ACHN (cell line): Measurements from ENCODE around the gene NFE2L3.

Experiments
- DNase-seq: peaks from one replicate; pipeline ENCODE4 v3.0.0-alpha.2; 2015
- in situ Hi-C: cut with HindIII; loops from 2 replicates; pipeline ENCODE4 v1.10.0; 2017; ENCODE audit warnings: low sequenced_read_pairs, low pct_ligation_motif_present, low pct_unique_long_range_greater_than_20kb

Gene NFE2L3

DNA sequence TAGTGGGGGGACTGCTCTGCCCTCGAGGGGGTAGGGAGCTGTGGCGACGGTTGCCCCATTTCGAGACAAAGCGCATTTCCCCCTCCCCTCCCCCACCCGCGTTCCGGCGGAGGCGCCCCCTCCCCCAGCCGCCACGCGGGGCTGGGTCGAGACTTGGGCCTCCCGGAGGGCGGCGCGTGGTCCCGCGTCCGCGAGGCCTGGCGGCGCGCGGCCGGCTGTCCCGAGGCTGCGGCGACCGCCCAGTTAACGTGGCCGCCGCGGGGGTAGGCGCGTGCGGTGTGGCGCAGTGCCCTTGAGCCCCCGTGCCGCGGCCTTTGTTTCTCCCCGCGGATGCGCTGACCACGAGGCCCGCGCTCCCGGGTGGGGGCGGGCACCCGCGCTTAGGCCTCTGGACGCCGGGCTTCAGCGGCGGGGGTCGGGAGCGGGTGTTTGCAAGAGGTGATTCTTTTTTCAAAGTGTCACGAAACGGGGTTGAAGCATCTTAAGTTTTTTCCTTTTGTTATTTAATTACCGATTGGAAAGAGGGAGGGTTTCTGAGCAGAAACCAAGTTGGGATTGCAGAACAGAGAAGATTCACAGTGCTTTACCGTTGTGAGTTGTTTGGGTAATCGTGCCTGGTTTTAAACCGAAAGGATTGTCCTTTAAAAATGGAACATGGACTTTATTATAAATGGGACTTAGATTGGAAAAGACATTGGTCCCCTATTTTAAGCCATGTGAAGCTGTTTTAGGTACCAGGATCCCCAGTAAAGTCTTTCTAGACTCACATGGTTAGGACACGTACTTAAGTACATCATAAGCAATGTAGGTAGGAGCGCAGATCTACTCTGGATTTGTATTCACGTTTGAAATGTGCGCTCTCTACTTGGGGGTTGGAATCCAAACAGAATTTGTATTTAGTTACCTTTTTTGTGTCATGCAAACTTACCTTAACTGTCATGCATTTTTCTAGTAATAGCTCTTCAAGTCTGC is 50.3 kb downstream of the NFE2L3 start:
- peak; percentile 60 for DNase-seq
- in situ Hi-C loops = no loop called here

DNA sequence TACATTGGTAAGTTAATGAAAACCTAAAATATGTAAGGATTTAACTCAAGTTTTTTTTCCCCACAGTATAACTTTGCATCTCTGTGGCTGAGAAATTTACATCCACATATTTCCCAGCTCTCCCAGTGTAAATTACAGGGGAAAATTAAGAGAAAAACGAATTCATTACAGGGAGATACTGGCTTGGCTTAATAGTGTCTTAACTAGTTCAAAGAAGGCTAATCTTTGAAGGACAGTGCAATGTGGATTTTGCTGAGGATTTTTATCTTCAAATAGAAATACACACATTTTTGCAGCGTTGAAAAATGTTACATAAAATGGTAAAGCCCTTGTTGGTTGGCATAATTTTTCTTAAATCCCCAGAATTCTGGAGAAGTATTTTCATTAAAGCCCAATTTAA is 51.0 kb downstream of the NFE2L3 start:
- no peak for DNase-seq
- in situ Hi-C loops = no loop called here

DNA sequence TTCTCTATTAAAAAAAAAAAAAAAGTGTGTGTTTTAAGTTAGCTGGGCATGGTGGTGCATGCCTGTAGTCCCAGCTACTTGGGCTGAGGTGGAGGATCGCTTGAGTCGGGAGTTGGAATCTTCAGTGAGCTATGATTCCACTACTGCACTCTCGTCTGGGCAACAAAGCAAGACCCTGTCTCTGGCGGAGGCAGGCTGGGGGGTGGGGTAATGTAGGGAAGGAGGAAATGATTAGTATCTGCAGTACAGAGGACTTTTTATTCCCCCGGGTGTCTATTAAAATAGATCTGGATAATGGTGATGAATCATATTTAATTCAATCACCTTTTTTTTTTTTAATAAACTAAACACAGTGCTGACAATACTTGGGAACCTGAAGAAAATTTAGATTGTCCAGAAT is 56.0 kb downstream of the NFE2L3 start:
- in situ Hi-C loops = no loop called here
- no peak for DNase-seq

DNA sequence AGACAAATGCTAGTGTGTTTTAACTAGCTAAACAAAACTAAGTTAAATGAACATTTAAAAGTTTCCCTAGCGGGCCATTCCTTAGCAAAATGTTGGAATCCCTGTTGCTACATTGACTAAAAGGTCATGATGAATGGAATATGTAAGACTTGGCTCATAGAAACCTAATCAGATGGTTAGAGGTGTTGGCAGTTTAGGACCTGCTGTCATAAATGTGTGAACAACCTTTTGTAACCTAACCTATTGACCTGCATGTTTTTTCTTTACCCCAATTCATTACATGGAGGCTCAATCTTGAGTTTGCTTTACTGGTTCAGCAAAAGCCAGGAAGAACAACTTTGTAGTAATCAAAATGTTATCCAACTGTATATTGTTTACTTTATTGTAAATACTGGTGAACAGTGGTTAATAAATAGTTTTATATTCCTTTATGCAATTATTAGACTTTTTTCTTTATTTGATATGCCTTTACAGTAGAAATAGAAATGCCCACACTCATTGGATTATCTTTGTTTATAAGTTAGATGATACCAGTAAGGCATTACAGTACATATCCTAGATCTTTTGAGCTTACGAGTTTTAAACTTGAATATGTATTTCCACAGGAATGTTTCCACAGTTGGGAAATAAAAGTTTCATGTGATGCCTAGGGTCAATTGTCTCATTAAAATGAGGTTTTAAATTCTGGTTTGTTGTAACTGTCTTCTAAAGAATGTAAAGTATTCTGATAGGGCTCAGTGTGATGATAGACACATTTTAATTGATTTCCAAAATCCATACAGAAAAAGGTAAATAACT is 61.1 kb downstream of the NFE2L3 start:
- in situ Hi-C loops = no loop called here
- no peak for DNase-seq

DNA sequence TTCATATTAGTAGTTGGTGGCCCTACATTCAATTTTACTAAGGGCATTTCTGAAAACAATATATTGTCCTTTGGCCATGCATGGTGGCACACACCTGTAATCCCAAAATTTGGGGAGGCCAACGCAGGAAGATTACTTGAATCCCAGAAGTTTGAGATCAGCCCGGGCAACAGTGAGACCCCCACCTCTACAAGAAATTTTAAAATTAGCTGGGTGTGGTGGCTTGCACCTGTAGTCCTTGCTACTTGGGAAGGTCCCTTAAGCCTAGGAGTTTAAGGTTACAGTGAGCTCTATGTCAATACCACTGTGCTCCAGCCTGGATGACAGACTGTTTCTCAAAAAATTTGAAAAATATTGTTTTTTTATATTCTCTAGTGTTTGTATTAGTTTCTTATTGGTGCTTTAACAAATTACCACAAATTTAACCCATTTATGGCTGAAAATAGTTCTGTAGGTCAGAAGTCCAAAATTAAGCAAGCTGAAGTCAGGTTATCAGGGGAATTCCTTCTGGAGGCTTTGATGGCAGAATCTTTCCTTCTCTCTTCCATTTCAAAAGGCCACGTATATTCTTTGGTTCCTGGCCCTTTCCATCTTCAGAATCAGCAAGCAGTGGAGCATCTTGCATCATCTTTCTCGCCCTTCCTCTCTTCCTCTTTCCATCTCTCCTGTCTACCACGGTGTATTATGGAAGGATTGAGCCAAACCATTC is 62.0 kb downstream of the NFE2L3 start:
- no peak for DNase-seq
- in situ Hi-C loops = no loop called here

DNA sequence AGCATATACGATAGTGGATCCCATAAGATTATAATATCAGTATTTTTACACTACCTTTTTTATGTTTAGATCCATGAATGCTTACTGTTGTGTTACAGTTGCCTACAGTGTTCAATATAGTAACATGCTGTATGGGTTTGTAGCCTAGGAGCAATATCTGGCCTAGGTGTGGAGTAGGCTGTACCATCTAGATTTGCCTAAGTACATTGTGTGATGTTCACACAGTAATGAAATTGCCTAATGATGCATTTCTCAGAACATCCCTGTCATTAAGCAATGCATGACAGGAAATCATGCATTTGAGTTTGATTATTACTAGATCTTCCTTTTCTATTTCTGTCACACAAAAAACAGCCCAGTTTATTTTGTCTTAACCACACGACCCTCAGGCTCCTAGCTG is 64.1 kb downstream of the NFE2L3 start:
- no peak for DNase-seq
- in situ Hi-C loops = no loop called here

DNA sequence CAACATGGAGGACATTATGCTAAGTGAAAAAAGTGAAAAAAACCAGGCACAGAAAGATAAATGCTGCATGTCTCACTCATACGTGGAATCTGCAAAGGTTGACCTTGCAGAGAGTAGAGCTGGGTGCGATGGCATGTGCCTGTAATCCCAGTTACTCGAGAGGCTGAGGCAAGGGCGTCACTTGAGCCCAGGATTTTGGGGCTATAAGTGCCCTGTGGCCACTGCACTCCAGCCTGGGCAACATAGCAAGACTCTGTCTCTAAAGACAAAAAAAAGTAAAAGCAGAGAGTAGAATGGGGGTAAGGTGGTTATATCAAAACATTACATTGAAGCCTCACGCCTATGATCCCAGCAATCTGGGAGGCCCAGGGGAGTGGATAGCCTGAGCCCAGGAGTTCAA is 72.4 kb downstream of the NFE2L3 start:
- in situ Hi-C loops = no loop called here
- DNase-seq = no peak

DNA sequence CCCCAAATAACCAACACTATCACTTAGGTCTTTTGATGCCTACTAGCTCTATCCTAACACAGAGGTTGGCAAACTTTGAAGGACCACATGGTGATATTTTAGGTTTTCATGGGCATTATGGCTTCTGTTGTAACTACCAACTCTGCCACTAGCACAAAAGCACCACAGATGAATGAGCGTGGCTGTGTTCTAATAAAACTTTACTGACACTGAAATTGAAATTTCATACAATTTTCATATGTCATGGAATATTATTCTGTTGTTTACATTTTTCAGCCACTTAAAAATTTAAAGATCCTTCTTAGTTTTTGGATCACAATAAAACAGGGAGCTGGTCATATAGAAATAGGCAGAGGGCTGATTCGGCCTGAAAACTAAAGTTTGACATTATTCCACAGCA is 76.0 kb downstream of the NFE2L3 start:
- no peak for DNase-seq
- in situ Hi-C loops = no loop called here

DNA sequence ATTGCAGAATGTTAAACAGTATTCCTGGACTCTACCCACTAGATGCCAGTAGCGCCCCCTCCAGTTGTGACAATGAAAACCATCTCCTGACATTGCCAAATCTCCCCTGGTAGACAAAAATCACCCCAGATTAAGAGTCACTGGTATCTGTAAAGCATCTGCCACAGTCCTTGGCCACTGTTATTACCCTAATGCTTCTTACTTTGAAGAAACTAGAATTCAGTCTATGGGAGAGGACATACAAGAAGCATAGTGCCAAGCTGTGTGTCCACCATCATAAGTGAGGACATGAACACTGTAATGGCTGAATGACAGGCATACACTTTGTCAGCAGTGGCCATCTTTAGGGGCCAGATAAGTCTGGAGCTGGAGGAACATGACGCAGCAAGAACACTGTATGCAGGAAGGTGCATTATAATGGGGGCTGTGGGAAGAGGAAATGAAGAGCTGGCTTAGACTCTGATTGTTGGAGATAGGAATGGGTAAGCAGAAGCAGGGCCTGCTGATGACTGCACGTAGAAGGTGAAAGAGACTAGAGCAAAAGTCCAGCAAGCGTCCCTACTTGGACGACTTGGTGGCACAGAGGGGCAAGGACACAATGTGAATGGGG is 82.0 kb downstream of the NFE2L3 start:
- in situ Hi-C loops = no loop called here
- DNase-seq = no peak
